ENCODE results near the gene DYNC2H1.
"Not testable (repeated sequence)": the region's sequence is repeated elsewhere in the genome, so short reads cannot be mapped to it uniquely, and the experiment has no call there.

The DYNC2H1 gene

GRCh38 chr11:103112364-103112763, 3.1 kb downstream of the DYNC2H1 start:
- DNase-seq (ENCODE audit: low read depth in 1 of 2, low spot score in 1 of 2), result no peak

DNA sequence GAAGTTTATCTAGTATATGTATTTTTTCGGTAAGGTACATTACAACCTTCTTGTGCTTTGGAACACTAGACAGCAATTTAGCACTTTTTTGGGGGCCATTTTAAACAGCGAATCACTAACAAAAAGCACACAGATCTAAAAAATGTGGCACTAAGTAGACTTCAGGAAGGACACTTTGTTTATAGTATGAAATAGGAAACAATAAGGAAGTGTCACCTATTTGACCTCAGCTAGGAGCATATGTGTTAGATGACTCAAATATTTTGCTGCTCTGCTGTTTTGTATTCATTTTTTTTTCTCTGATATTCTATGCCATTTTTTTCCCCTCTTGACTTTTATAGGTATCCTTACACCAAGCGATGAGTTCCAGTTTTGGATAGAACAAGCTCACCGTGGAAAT, 5.6 kb downstream of the DYNC2H1 start:
- DNase-seq (ENCODE audit: low read depth in 1 of 2, low spot score in 1 of 2), result no peak

GRCh38 chr11:103125462-103125861, 16.2 kb downstream of the DYNC2H1 start:
- no peak for DNase-seq (ENCODE audit: low read depth in 1 of 2, low spot score in 1 of 2)

GRCh38 chr11:103141986-103142385, 32.8 kb downstream of the DYNC2H1 start:
- not testable (repeated sequence) for DNase-seq (ENCODE audit: low read depth in 1 of 2, low spot score in 1 of 2)

DNA sequence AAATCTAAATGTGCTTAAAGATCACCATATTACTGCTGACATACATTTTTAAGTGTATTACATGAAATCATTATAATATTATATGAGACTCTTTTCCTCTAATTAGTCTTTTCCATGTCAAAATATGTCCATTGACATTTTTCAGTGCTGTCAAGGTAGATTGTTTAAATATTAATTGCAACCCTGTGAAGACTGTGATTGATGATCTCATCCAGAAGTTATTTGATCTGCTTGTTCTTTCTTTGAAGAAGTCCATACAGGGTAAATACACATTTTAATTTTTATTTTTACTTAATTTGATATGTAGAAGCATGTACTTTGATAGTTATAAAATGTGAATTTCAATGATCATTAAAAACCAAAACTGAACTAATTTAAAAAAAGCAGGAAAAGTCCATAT, 38.4 kb downstream of the DYNC2H1 start:
- no peak for DNase-seq (ENCODE audit: low read depth in 1 of 2, low spot score in 1 of 2)

- no peak for DNase-seq (ENCODE audit: low read depth in 1 of 2, low spot score in 1 of 2)
Observed at GRCh38 chr11:103157542-103157941, 48.3 kb downstream of the DYNC2H1 start.

DNA sequence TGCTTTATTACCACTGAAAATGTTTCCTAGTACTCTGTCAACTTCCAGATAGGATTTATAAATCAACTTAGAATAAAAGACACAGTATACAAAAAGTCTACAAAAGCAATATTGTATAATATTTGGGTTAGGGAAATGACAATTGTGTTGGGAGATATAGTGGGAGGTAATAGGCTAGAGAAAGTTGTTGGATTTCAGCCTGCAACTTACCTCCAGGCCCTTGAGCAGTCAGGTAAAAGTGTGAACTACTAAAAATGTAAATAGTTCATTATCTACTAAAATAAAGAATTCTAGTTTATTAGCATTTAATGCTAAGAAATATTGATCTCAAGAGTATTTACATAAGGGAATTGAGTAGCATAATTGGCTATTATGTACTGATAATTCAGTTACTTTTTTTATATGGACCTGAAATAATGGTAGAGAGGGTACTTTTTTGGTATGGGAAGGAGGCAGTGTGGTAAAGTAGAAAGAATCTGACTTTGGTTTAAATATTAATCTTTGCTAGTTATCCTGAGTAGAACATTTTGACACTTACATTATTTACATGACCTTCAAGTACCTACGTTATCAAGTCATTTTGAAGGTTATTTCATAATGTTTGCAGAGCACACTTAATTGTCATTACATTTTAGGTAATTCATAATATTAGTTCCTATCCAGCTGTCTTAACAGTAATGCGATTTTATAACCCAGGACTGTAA, 55.0 kb downstream of the DYNC2H1 start:
- DNase-seq (ENCODE audit: low read depth in 1 of 2, low spot score in 1 of 2), result no peak

- DNase-seq (ENCODE audit: low read depth in 1 of 2, low spot score in 1 of 2), result no peak
Observed at GRCh38 chr11:103167166-103167565, 57.9 kb downstream of the DYNC2H1 start.

DNA sequence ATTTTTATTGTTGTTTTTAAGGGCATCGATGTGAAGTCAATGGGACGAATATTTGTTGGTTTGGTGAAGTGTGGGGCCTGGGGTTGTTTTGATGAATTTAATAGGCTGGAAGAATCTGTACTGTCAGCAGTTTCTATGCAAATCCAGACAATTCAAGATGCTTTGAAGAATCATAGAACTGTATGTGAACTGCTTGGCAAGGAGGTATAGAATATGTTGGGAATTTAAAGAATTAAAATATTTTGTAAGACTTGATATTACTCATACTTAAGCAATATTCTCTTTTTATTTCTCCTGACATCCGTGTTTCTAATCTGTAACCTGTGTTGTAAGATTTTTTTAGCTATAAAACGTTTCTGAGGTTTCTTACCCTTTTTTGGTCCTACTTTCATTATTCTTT, 61.6 kb downstream of the DYNC2H1 start:
- no peak for DNase-seq (ENCODE audit: low read depth in 1 of 2, low spot score in 1 of 2)

GRCh38 chr11:103175461-103176129, 66.4 kb downstream of the DYNC2H1 start:
- no peak for DNase-seq (ENCODE audit: low read depth in 1 of 2, low spot score in 1 of 2)

- DNase-seq (ENCODE audit: low read depth in 1 of 2, low spot score in 1 of 2), result no peak
Observed at GRCh38 chr11:103183981-103184611, 74.9 kb downstream of the DYNC2H1 start.

GRCh38 chr11:103202048-103202651, 92.9 kb downstream of the DYNC2H1 start:
- no peak for DNase-seq (ENCODE audit: low read depth in 1 of 2, low spot score in 1 of 2)

GRCh38 chr11:103210543-103210942, 101.3 kb downstream of the DYNC2H1 start:
- DNase-seq (ENCODE audit: low read depth in 1 of 2, low spot score in 1 of 2), result no peak

DNA sequence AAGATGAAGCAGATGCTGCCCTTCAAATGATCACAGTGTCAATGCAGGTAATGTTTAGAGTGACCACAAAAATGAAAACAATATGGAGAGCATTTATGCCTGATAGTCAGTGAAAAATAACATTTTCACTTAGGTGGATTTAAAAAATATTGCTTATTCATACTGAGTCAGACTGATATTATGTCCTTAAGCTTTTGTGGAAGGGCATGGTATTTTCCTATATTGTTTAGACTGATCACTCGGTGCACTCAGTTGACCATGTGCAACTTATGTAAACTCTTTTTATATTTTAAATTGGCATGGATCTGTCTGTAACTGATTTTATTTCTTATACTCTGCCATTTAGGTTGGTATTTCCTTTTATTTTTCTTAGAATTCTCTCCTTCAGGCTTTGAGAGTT, 106.6 kb downstream of the DYNC2H1 start:
- no peak for DNase-seq (ENCODE audit: low read depth in 1 of 2, low spot score in 1 of 2)

DNA sequence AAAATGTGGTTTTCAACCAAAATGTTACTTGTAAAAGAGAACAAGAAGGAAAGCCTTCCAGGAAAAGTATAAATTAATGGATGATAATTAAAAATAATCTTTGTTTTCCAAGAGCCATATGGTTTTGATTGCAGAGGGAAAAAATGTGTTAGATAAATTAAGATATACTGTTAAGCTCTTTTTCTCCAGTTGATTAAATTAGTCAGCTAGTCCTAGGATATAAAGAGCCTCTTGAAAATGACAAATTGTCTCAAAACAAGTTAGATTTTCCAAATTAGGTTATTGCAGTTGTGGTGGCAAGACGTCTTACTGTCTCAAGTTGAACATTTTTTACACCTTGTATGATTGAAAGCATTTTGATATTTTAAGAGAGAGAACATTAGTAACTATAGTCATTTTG, 110.9 kb downstream of the DYNC2H1 start:
- DNase-seq (ENCODE audit: low read depth in 1 of 2, low spot score in 1 of 2), result no peak

DNA sequence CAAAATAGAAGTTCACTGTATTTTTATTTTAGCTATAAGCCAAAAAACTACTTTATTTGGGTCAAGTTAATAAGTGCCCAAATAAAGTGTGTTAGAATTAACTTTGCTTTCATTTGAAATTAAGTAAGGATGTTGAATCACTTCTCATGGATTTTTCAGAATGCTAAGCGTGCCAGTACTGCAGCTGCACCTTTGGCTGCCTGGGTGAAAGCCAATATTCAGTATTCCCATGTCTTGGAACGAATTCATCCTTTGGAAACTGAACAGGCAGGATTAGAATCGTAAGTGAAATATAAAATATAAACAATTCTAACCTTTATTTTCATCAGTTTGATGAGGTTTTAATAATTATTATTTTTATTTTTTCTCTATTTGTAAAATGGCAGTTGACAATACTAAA, 113.6 kb downstream of the DYNC2H1 start:
- no peak for DNase-seq (ENCODE audit: low read depth in 1 of 2, low spot score in 1 of 2)

- DNase-seq (ENCODE audit: low read depth in 1 of 2, low spot score in 1 of 2), result no peak
Observed at GRCh38 chr11:103228807-103229206, 119.6 kb downstream of the DYNC2H1 start.

GRCh38 chr11:103234974-103235373, 125.7 kb downstream of the DYNC2H1 start:
- no peak for DNase-seq (ENCODE audit: low read depth in 1 of 2, low spot score in 1 of 2)

- DNase-seq (ENCODE audit: low read depth in 1 of 2, low spot score in 1 of 2), result no peak
Observed at GRCh38 chr11:103241574-103241973, 132.3 kb downstream of the DYNC2H1 start.

DNA sequence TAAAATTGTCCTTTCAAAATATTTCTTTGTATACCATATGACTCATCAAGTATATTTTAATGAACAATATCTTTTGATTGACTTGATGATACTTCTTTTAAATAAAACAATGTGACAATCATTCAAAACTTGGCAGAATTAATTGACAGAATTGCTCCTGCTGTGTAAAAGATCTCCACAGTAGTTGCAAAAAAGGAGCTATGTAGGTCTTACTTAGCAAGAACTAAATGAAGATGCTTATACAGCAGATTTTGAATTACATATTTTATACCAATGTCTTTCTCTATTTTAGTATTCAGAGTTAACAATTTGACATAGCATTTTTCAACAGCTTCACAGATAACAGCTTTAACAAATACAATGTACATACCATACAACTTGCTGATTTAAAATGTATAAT, 144.9 kb downstream of the DYNC2H1 start:
- DNase-seq (ENCODE audit: low read depth in 1 of 2, low spot score in 1 of 2), result no peak

DNA sequence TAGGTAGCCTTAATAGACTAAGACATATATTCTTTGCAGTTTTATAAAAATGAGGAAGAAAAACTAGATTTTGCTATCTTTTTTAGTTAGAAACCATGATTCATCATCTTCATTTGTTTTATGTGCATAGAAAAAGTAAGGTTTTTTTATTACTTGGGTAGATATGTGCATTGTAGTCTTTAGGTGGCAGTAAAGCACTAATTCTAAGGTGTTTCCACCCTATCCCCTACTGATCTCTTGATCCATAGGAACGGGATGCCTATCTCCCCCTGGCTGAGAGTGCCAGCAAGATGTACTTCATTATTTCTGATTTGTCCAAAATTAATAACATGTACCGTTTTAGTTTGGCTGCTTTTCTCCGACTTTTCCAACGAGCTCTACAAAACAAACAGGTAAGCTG, 148.1 kb downstream of the DYNC2H1 start:
- no peak for DNase-seq (ENCODE audit: low read depth in 1 of 2, low spot score in 1 of 2)
